ENCODE data around the gene BCAR3.

- no peak for TF ChIP-seq USF2 (IDR thresholded peaks at IDR 0.05)
- no peak for TF ChIP-seq HEYL (CRISPR knock-in tag; IDR thresholded peaks at IDR 0.05)
- TF ChIP-seq PBX3 (IDR thresholded peaks at IDR 0.05) = no peak
- TF ChIP-seq, protein P1, sequence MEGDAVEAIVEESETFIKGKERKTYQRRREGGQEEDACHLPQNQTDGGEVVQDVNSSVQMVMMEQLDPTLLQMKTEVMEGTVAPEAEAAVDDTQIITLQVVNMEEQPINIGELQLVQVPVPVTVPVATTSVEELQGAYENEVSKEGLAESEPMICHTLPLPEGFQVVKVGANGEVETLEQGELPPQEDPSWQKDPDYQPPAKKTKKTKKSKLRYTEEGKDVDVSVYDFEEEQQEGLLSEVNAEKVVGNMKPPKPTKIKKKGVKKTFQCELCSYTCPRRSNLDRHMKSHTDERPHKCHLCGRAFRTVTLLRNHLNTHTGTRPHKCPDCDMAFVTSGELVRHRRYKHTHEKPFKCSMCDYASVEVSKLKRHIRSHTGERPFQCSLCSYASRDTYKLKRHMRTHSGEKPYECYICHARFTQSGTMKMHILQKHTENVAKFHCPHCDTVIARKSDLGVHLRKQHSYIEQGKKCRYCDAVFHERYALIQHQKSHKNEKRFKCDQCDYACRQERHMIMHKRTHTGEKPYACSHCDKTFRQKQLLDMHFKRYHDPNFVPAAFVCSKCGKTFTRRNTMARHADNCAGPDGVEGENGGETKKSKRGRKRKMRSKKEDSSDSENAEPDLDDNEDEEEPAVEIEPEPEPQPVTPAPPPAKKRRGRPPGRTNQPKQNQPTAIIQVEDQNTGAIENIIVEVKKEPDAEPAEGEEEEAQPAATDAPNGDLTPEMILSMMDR (IDR thresholded peaks at IDR 0.05) = no peak
- TF ChIP-seq FOSL2 (IDR thresholded peaks at IDR 0.05) = no peak
- TF ChIP-seq FOSL2 (CRISPR knock-in tag; IDR thresholded peaks at IDR 0.05) = no peak
- TF ChIP-seq ZNF302 (CRISPR knock-in tag; IDR thresholded peaks at IDR 0.05) = no peak
- no peak for TF ChIP-seq BHLHE40 (IDR thresholded peaks at IDR 0.05; ENCODE audit: low read depth, low read length)
- TF ChIP-seq EP300 (IDR thresholded peaks at IDR 0.05) = no peak
Measured at GRCh38 chr1:93668121-93668520, 13.5 kb downstream of the BCAR3 start.

Measured in A549 (cell line).